Measurements from ENCODE around the gene GATAD1. TPM values are rescaled to one million over a fixed set of nuclear protein-coding genes. Genes with fewer than 3 reads are reported as not detected.

GATAD1 gene, protein sequence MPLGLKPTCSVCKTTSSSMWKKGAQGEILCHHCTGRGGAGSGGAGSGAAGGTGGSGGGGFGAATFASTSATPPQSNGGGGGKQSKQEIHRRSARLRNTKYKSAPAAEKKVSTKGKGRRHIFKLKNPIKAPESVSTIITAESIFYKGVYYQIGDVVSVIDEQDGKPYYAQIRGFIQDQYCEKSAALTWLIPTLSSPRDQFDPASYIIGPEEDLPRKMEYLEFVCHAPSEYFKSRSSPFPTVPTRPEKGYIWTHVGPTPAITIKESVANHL
- 10 to 100 TPM; 42.9 to 61.8 (median 54.1) TPM for total RNA-seq

DNA sequence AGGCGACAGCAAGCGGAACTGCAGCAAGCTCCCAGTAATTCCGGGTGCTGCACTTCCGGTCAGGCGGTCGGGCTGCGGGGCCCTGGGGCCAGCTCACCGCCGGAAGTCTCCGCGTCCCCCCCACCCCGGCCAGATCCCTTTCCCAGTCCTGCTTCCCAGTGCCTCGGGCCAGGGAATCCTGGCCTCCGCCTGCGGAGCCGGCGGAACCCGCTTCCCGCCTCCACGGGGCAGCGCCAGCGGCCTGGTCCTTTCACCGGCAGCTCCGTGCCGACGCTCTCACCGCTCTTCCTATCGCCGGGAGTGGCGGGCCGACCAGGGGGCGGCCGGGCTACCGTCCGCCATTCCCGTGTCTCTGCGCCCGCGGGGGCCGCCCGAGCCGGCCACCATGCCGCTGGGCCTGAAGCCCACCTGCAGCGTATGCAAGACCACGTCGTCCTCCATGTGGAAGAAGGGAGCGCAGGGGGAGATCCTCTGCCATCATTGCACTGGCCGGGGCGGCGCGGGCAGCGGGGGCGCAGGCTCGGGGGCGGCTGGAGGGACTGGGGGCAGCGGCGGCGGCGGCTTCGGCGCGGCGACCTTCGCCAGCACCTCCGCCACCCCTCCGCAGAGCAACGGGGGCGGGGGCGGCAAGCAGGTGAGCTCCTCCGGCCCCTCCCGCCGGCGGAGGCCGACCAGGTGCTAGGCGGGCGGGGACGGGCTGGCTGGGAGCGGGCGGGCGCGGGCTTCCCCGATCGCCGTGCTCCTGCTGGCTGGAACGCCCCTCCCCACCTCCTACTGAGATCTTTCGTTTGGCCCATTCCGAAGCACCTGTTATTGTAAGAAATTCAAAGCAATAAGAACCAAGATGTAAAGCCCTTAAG is at the start of gene GATAD1:
Gene GATAD1 (plus strand): TSS at position 138 of the 860 bp plus-strand sequence. CDS start 248 bp downstream, at position 386.
- TF ChIP-seq, protein P1, sequence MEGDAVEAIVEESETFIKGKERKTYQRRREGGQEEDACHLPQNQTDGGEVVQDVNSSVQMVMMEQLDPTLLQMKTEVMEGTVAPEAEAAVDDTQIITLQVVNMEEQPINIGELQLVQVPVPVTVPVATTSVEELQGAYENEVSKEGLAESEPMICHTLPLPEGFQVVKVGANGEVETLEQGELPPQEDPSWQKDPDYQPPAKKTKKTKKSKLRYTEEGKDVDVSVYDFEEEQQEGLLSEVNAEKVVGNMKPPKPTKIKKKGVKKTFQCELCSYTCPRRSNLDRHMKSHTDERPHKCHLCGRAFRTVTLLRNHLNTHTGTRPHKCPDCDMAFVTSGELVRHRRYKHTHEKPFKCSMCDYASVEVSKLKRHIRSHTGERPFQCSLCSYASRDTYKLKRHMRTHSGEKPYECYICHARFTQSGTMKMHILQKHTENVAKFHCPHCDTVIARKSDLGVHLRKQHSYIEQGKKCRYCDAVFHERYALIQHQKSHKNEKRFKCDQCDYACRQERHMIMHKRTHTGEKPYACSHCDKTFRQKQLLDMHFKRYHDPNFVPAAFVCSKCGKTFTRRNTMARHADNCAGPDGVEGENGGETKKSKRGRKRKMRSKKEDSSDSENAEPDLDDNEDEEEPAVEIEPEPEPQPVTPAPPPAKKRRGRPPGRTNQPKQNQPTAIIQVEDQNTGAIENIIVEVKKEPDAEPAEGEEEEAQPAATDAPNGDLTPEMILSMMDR (IDR thresholded peaks at IDR 0.05; ENCODE audit: low read depth) = no peak

DNA sequence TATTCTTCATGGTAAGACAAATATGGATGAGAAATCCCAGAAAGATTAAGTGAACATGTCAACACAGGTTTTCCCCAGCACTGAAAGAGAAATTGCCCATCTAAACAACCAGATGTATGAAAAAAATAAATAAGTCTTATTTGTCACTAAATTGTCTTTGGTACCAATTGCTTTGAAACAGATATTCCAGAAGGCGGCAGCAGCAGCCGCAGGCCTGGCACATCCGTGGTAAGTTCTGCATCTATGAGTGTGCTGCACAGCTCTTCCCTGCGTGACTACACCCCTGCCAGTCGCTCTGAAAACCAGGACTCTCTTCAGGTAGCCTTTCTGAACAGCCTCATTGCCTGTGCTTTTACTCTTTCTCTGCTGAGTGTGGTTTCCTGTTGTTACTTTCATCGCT is 49.7 kb upstream of the GATAD1 start:
- TF ChIP-seq, protein P1 (IDR thresholded peaks at IDR 0.05; ENCODE audit: low read depth) = no peak

DNA sequence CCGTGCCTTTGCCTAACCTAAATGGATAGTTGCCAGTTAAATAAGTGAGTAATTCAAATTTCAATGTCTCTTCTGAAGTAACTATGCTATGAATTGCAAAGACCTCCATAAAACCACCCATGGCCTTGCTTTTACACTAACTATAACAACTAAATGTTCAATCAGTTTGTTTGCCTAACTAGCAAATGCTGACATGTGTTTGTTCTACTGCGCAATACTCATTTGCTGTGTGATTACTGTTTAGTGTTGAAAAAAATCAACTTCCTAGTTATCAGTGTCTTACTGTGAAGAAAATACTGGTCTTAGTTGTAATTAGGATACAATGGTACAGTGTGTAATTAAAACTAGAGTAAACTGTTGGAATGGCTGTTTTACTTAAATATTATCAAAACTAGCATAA is 47.3 kb upstream of the GATAD1 start:
- TF ChIP-seq, protein P1 (IDR thresholded peaks at IDR 0.05; ENCODE audit: low read depth) = no peak

DNA sequence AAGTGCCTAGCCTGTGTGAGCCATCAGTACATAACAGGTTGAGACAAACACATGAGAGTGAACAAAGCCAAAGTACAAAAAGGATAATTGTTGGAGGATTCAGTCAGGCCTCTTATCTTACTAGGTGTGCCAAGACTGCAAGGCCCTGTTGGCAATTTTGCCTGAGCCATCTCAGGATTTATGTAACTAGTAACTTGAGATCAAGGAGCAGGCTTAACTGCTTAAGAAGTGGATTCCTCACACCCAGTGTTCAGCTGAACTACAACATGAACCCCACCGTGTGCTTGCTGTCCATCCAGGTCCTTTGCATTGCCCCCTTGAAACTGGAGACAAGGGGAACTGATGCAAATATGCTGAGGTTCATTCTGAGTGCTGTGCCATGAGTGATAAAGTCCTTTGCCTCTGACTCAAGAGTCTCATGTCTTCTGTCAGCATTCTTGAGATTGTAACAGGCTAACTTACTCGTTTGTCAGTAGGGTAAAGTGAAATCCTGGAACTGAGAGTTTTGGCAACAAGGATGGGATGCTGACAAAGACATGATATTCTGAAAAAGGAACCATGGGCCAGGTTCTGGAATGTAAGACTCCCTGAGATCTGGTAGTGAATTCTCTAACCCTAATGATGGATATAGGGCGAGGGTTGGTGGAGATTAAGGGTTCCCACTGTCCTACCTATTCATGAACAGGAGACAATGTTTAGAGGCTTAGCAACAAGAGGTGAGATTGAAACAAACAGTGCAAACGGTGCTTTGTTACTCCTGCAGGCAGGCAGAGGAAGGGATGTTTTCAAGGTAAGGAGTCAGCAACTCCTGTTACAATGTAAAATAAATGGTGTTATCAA is 44.1 kb upstream of the GATAD1 start:
- TF ChIP-seq, protein P1 (IDR thresholded peaks at IDR 0.05; ENCODE audit: low read depth) = no peak

DNA sequence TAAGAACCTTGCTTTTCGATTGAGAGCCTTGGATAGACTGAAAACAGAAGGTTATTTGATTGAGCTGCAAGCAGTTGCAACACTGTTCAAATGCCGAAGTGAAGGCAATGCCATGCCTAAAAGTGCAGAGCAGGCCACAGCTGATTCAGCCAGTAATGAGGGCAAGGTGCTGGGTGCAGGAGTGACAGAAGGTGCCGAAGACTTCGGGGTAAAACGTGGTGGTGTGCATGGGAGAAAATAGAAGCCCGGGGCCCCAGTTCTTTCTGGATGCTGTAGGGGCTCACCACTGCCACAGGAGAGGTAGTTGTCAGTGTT is 43.6 kb upstream of the GATAD1 start:
- TF ChIP-seq, protein P1 (IDR thresholded peaks at IDR 0.05; ENCODE audit: low read depth) = no peak

DNA sequence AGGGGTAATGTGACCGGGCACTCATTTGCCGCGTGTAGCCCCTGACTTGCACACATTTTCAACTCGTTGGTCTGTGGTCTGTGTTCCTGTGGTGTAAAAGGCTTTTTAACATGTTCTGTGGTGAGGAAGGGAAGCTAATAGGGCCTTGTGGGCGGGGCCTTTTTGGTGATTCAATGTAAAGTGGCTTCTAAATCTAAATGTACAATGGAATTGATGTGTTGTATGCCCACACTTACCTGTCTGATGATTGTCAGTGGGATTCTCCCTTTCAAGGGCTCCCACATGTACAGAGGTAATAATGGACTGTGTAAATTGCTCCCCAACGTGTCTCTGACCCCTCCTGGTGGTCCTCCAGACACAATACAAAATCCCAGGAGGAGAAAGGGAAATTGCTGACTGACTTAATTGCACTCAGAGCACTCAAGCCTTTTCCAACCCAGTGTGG is 43.1 kb upstream of the GATAD1 start:
- TF ChIP-seq, protein P1 (IDR thresholded peaks at IDR 0.05; ENCODE audit: low read depth) = no peak
